Upper lobe of right lung (tissue), 1 donor: ENCODE measurements around the gene HLA-DOA. TPM values are rescaled to one million over a fixed set of nuclear protein-coding genes. Genes with fewer than 3 reads are reported as not detected.

ENCODE experiments used
- ATAC-seq: fragments of 200-7000 bp; cut with Tn5 transposase; one replicate; pipeline ENCODE4 v1.9.1; 2020; ENCODE audit warnings: mild to moderate bottlenecking, moderate library complexity
- DNase-seq: peaks from one replicate; pipeline ENCODE4 v3.0.0-alpha.2; 2020
- H3K27ac ChIP-seq: fragments of 200-600 bp; one replicate; pipeline ENCODE4 v1.8.0; 2022
- H3K27me3 ChIP-seq: fragments of 200-600 bp; one replicate; pipeline ENCODE4 v1.8.0; 2022; ENCODE audit warnings: mild to moderate bottlenecking
- H3K36me3 ChIP-seq: fragments of 200-600 bp; one replicate; pipeline ENCODE4 v1.8.0; 2022
- H3K4me1 ChIP-seq: fragments of 200-600 bp; one replicate; pipeline ENCODE4 v1.8.0; 2022
- H3K4me3 ChIP-seq: fragments of 200-600 bp; one replicate; pipeline ENCODE4 v1.8.0; 2022; ENCODE audit warnings: mild to moderate bottlenecking
- H3K9me3 ChIP-seq: fragments of 200-600 bp; one replicate; pipeline ENCODE4 v1.8.0; 2022
- CTCF ChIP-seq: fragments of 200-600 bp; IDR thresholded peaks from one replicate; pipeline ENCODE4 v1.8.0; 2022; ENCODE audit warnings: antibody characterized with exemption
- intact Hi-C: fragments of 100-400 bp; cut with DNase I; formaldehyde crosslinking; loops from one replicate; pipeline ENCODE4 v1.11.0; 2022
- total RNA-seq: library from RNA; stranded (reverse); fragmentation: NEBNext Ultra II Directional; extraction: Animal tissue kit (Norgen Biotek cat#: 25700); gene quantifications from one replicate; pipeline ENCODE4 v1.2.1, GENCODE V29; 2021
- donor health status: DM: no; HTN: yes; CAD: no; lungs with severe emphysema.

The HLA-DOA gene
- total RNA-seq, 1 donor from 2014 or later = 25.2 TPM

- H3K4me3 ChIP-seq = no peak overlapping the region
- ATAC-seq = no peak
- no peak for TF ChIP-seq CTCF
- no peaks in the 10 kb centered on the region for H3K27me3 ChIP-seq
- peaks cover 43% of the 10 kb centered on the region for H3K36me3 ChIP-seq
- DNase-seq = no peak
- no peaks in the 10 kb centered on the region for H3K9me3 ChIP-seq
- no peak overlapping the region for H3K27ac ChIP-seq
- intact Hi-C loops = no loop called here
- peaks cover 14% of the 10 kb centered on the region for H3K4me1 ChIP-seq
Observed at GRCh38 chr6:32982702-32983492, 26.5 kb downstream of the HLA-DOA start.

GRCh38 chr6:32982084-32982701 lies 27.2 kb downstream of the HLA-DOA start:
- no peak overlapping the region for H3K27ac ChIP-seq
- no peak for TF ChIP-seq CTCF
- DNase-seq (no peak), ATAC-seq (peak; percentile 7)
- no peak overlapping the region for H3K4me3 ChIP-seq
- H3K36me3 ChIP-seq = peaks cover 50% of the 10 kb centered on the region
- no peaks in the 10 kb centered on the region for H3K9me3 ChIP-seq
- intact Hi-C loops = no loop called here
- H3K4me1 ChIP-seq = peaks cover 21% of the 10 kb centered on the region
- no peaks in the 10 kb centered on the region for H3K27me3 ChIP-seq

DNA sequence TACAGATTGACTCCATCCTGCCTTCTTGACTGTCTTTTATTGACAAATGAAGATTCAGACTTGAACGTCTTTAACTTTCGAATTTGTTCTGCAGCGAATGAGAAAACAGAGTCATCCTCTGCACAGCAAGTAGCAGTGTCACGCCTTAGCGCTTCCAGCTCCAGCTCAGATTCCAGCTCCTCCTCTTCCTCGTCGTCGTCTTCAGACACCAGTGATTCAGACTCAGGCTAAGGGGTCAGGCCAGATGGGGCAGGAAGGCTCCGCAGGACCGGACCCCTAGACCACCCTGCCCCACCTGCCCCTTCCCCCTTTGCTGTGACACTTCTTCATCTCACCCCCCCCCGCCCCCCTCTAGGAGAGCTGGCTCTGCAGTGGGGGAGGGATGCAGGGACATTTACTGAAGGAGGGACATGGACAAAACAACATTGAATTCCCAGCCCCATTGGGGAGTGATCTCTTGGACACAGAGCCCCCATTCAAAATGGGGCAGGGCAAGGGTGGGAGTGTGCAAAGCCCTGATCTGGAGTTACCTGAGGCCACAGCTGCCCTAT lies 28.8 kb downstream of the HLA-DOA start:
- Histone ChIP-seq H3K4me3 (no peak overlapping the region), H3K36me3 (peaks cover 66% of the 10 kb centered on the region), H3K9me3 (no peaks in the 10 kb centered on the region), H3K4me1 (peaks cover 37% of the 10 kb centered on the region), H3K27me3 (no peaks in the 10 kb centered on the region), H3K27ac (no peak overlapping the region)
- intact Hi-C loops = no loop called here
- DNase-seq (no peak), ATAC-seq (no peak)
- TF ChIP-seq CTCF = no peak

DNA sequence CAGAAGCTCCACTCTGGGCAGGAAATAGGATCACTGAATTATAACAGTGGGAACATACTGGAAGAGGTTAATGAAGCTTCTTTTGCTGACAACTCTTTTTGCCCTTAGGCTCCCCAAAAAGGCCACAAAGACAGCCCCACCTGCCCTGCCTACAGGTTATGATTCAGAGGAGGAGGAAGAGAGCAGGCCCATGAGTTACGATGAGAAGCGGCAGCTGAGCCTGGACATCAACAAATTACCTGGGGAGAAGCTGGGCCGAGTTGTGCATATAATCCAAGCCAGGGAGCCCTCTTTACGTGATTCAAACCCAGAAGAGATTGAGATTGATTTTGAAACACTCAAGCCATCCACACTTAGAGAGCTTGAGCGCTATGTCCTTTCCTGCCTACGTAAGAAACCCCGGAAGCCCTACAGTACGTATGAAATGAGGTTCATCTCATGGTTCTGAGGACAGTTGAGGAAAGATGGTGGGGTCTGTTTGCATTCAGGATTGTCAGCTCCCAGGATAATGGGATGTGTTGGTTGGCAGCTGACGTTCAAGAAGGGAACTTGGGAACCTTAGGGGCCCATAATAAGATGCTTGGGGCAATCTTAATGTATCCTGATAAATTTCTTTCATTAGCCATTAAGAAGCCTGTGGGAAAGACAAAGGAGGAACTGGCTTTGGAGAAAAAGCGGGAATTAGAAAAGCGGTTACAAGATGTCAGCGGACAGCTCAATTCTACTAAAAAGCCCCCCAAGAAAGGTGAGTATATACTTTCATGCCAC lies 29.5 kb downstream of the HLA-DOA start:
- intact Hi-C loops = loop anchor here (5.0 kb wide), 1 partner anchor 43 kb away; no protein-coding TSS in a partner anchor
- no peak for TF ChIP-seq CTCF
- no peaks in the 10 kb centered on the region for H3K9me3 ChIP-seq
- no peaks in the 10 kb centered on the region for H3K27me3 ChIP-seq
- ATAC-seq (no peak), DNase-seq (no peak)
- peaks cover 73% of the 10 kb centered on the region for H3K36me3 ChIP-seq
- no peak overlapping the region for H3K4me3 ChIP-seq
- no peak overlapping the region for H3K27ac ChIP-seq
- peaks cover 41% of the 10 kb centered on the region for H3K4me1 ChIP-seq

GRCh38 chr6:32977953-32978324 lies 31.5 kb downstream of the HLA-DOA start:
- Histone ChIP-seq H3K9me3 (no peaks in the 10 kb centered on the region), H3K4me1 (peaks cover 46% of the 10 kb centered on the region), H3K36me3 (peaks cover 86% of the 10 kb centered on the region), H3K4me3 (no peak overlapping the region), H3K27ac (no peak overlapping the region), H3K27me3 (no peaks in the 10 kb centered on the region)
- intact Hi-C loops = loop anchor here (5.0 kb wide), 1 partner anchor 41 kb away; no protein-coding TSS in a partner anchor
- ATAC-seq (no peak), DNase-seq (no peak)
- no peak for TF ChIP-seq CTCF
